Loucy (cell line): ENCODE results near the gene GCGR.
A peak's percentile ranks its signal among the peaks of the same experiment; 100 is the strongest.

Experiments used
- H2AFZ ChIP-seq: fragments of 200-600 bp; sonication (generic); 2 replicates; pipeline ENCODE4 v1.6.0; 2016; ENCODE audit warnings: antibody characterized with exemption, mild to moderate bottlenecking, low read length, moderate library complexity
- H3F3A ChIP-seq: fragments of 200-600 bp; 2 replicates; pipeline ENCODE4 v1.6.0; 2016; ENCODE audit warnings: antibody characterized with exemption, low read depth, mild to moderate bottlenecking
- H3K27me3 ChIP-seq: fragments of 200-600 bp; sonication (generic); 2 replicates; pipeline ENCODE4 v1.6.1; 2014; ENCODE audit warnings: low read length, mild to moderate bottlenecking; ENCODE audit not compliant: insufficient read depth, poor library complexity, severe bottlenecking
- H3K36me3 ChIP-seq: fragments of 200-600 bp; sonication (generic); 2 replicates; pipeline ENCODE4 v1.6.1; 2016; ENCODE audit warnings: low read length; ENCODE audit not compliant: insufficient read depth
- H3K4me1 ChIP-seq: fragments of 200-600 bp; sonication (generic); 2 replicates; pipeline ENCODE4 v1.5.1; 2014; ENCODE audit warnings: low read length, mild to moderate bottlenecking; ENCODE audit not compliant: insufficient read depth, poor library complexity, severe bottlenecking
- H3K4me2 ChIP-seq: fragments of 200-600 bp; sonication (generic); 2 replicates; pipeline ENCODE4 v1.6.0; 2014; ENCODE audit warnings: antibody characterized with exemption, low read length, low read depth, mild to moderate bottlenecking; ENCODE audit not compliant: poor library complexity, severe bottlenecking
- H3K4me3 ChIP-seq: fragments of 200-600 bp; sonication (generic); 2 replicates; pipeline ENCODE4 v1.5.1; 2014; ENCODE audit warnings: low read length, mild to moderate bottlenecking, mixed read lengths; ENCODE audit not compliant: poor library complexity, severe bottlenecking
- H3K79me2 ChIP-seq: fragments of 200-600 bp; sonication (generic); 2 replicates; pipeline ENCODE4 v1.6.1; 2014; ENCODE audit warnings: low read length; ENCODE audit not compliant: insufficient read depth
- H3K9ac ChIP-seq: fragments of 200-600 bp; sonication (generic); 2 replicates; pipeline ENCODE4 v1.6.0; 2014; ENCODE audit warnings: mild to moderate bottlenecking, low read depth, low read length, moderate library complexity; ENCODE audit not compliant: poor library complexity, severe bottlenecking
- H3K9me2 ChIP-seq: fragments of 200-600 bp; sonication (generic); replicated peaks from 2 replicates; pipeline ENCODE4 v1.6.1; 2016; ENCODE audit warnings: low read depth, low read length, mixed read lengths
- H3K9me3 ChIP-seq: fragments of 200-600 bp; sonication (generic); 2 replicates; pipeline ENCODE4 v1.6.1; 2014; ENCODE audit warnings: mild to moderate bottlenecking, antibody characterized with exemption, low read length, low read depth; ENCODE audit not compliant: insufficient read depth
- H4K20me1 ChIP-seq: fragments of 200-600 bp; sonication (generic); 2 replicates; pipeline ENCODE4 v1.6.0; 2014; ENCODE audit warnings: antibody characterized with exemption, low read length, mild to moderate bottlenecking; ENCODE audit not compliant: insufficient read depth, poor library complexity, severe bottlenecking
- EZH2phosphoT487 ChIP-seq: fragments of 200-600 bp; IDR thresholded peaks from 2 replicates; pipeline ENCODE4 v1.6.1; 2018; ENCODE audit warnings: antibody characterized with exemption, mild to moderate bottlenecking, moderate library complexity, borderline replicate concordance
- TF ChIP-seq, protein P1 (sequence below): fragments of 200-600 bp; sonication (generic); conservative IDR thresholded peaks from 2 replicates; pipeline ENCODE4 v1.5.1; 2014; ENCODE audit warnings: mild to moderate bottlenecking, antibody characterized with exemption, low read length

GCGR gene

GRCh38 chr17:81833160-81833920 is 29.4 kb downstream of the GCGR start, which contains the start of gene MCRIP1:
Gene MCRIP1 (minus strand): TSS chr17:81833291. CDS start chr17:81824506, 8,785 bp downstream.
- peaks cover 46% of the 10 kb centered on the region for H3K79me2 ChIP-seq

GRCh38 chr17:81833921-81834830 is 30.2 kb downstream of the GCGR start:
- Histone ChIP-seq H3K4me3 (peak overlapping the region; percentile 92), H3K9me3 (no peaks in the 10 kb centered on the region), H3K9me2 (no peaks in the 10 kb centered on the region), H3F3A (no peaks in the 10 kb centered on the region), H3K27me3 (no peaks in the 10 kb centered on the region), H3K4me1 (peaks cover 17% of the 10 kb centered on the region), H3K4me2 (peak overlapping the region; percentile 89), H3K9ac (peak overlapping the region; percentile 98), H4K20me1 (no peaks in the 10 kb centered on the region), H2AFZ (peak overlapping the region; percentile 76; the same call in 1 of the 2 replicates), H3K79me2 (peaks cover 40% of the 10 kb centered on the region), H3K36me3 (no peaks in the 10 kb centered on the region)
- TF ChIP-seq EZH2phosphoT487 = no peak
- TF ChIP-seq, protein P1, sequence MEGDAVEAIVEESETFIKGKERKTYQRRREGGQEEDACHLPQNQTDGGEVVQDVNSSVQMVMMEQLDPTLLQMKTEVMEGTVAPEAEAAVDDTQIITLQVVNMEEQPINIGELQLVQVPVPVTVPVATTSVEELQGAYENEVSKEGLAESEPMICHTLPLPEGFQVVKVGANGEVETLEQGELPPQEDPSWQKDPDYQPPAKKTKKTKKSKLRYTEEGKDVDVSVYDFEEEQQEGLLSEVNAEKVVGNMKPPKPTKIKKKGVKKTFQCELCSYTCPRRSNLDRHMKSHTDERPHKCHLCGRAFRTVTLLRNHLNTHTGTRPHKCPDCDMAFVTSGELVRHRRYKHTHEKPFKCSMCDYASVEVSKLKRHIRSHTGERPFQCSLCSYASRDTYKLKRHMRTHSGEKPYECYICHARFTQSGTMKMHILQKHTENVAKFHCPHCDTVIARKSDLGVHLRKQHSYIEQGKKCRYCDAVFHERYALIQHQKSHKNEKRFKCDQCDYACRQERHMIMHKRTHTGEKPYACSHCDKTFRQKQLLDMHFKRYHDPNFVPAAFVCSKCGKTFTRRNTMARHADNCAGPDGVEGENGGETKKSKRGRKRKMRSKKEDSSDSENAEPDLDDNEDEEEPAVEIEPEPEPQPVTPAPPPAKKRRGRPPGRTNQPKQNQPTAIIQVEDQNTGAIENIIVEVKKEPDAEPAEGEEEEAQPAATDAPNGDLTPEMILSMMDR = no peak

More at GRCh38 chr17:81833160-81833920, 29.4 kb downstream of the GCGR start, which contains the start of gene MCRIP1:
- Histone ChIP-seq H3K9ac (peak within 1 kb of the TSS; percentile 98), H3K36me3 (no peaks in the 10 kb centered on the region), H3K9me3 (no peaks in the 10 kb centered on the region), H3K4me3 (peak within 1 kb of the TSS; percentile 96), H3K27me3 (no peaks in the 10 kb centered on the region), H3K9me2 (no peaks in the 10 kb centered on the region), H2AFZ (peak within 1 kb of the TSS; percentile 76), H3K4me2 (peak within 1 kb of the TSS; percentile 99), H4K20me1 (no peaks in the 10 kb centered on the region), H3K4me1 (peaks cover 23% of the 10 kb centered on the region), H3F3A (no peaks in the 10 kb centered on the region)
- TF ChIP-seq EZH2phosphoT487 = no peak
- TF ChIP-seq, protein P1 = no peak

- Histone ChIP-seq H3K36me3 (no peaks in the 10 kb centered on the region), H2AFZ (no peak within 1 kb of the TSS; the same call in 1 of the 2 replicates), H3K4me1 (peaks cover 17% of the 10 kb centered on the region)
These were observed 30.9 kb downstream of the GCGR start, which contains the start of gene PPP1R27 for GRCh38 chr17:81834831-81835267. Gene PPP1R27 (minus strand): TSS chr17:81835050. CDS start chr17:81834953, 97 bp downstream.

More at GRCh38 chr17:81834831-81835267, 30.9 kb downstream of the GCGR start, which contains the start of gene PPP1R27:
- Histone ChIP-seq H3K9me3 (no peaks in the 10 kb centered on the region), H3K79me2 (peaks cover 34% of the 10 kb centered on the region), H3K4me2 (peak within 1 kb of the TSS; percentile 89), H4K20me1 (no peaks in the 10 kb centered on the region), H3K9ac (peak within 1 kb of the TSS; percentile 98), H3K4me3 (peak within 1 kb of the TSS; percentile 92), H3K9me2 (no peaks in the 10 kb centered on the region), H3K27me3 (no peaks in the 10 kb centered on the region), H3F3A (no peaks in the 10 kb centered on the region)
- no peak for TF ChIP-seq EZH2phosphoT487
- TF ChIP-seq, protein P1 = no peak
